GM12873 (cell line): ENCODE measurements around the gene CYB5R4.

ENCODE experiments used
- TF ChIP-seq, protein P1 (sequence below): IDR thresholded peaks from 2 replicates; pipeline ENCODE4 v1.5.1; 2012; ENCODE audit warnings: low read depth, mild to moderate bottlenecking, moderate library complexity, low read length, control low read depth; ENCODE audit not compliant: insufficient read depth; ENCODE audit errors: missing control alignments

The CYB5R4 gene

DNA sequence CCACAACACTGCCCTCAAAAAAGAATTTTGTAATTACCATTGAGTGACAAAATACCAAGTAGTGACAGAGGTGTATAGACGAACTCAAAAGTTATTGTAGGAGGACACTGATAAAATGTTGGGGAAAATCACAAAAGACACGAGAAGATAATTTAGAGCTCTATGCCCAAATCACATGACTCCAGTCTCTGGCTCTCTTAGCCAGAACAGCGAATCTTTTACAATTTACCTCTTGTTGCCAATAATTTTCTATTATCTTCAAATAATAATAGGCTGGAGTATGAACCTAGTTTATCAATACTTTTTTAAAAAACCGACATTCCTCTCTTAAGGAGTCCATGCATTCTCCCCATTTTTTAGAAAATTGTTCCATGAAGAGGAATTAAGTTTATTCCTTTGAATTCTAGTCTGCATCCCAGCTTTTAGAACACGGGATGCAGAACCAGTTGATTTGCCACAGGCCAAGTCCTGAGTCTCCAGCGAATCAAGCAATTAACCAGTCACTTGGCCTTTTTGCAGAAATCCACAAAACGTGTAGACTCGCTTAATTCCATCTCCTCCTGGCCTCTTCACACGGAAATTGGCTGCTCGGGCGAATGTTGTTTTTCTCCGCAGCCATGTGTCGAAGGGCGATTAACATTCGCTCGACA lies 6.8 kb upstream of the CYB5R4 start:
- TF ChIP-seq, protein P1, sequence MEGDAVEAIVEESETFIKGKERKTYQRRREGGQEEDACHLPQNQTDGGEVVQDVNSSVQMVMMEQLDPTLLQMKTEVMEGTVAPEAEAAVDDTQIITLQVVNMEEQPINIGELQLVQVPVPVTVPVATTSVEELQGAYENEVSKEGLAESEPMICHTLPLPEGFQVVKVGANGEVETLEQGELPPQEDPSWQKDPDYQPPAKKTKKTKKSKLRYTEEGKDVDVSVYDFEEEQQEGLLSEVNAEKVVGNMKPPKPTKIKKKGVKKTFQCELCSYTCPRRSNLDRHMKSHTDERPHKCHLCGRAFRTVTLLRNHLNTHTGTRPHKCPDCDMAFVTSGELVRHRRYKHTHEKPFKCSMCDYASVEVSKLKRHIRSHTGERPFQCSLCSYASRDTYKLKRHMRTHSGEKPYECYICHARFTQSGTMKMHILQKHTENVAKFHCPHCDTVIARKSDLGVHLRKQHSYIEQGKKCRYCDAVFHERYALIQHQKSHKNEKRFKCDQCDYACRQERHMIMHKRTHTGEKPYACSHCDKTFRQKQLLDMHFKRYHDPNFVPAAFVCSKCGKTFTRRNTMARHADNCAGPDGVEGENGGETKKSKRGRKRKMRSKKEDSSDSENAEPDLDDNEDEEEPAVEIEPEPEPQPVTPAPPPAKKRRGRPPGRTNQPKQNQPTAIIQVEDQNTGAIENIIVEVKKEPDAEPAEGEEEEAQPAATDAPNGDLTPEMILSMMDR, result no peak

DNA sequence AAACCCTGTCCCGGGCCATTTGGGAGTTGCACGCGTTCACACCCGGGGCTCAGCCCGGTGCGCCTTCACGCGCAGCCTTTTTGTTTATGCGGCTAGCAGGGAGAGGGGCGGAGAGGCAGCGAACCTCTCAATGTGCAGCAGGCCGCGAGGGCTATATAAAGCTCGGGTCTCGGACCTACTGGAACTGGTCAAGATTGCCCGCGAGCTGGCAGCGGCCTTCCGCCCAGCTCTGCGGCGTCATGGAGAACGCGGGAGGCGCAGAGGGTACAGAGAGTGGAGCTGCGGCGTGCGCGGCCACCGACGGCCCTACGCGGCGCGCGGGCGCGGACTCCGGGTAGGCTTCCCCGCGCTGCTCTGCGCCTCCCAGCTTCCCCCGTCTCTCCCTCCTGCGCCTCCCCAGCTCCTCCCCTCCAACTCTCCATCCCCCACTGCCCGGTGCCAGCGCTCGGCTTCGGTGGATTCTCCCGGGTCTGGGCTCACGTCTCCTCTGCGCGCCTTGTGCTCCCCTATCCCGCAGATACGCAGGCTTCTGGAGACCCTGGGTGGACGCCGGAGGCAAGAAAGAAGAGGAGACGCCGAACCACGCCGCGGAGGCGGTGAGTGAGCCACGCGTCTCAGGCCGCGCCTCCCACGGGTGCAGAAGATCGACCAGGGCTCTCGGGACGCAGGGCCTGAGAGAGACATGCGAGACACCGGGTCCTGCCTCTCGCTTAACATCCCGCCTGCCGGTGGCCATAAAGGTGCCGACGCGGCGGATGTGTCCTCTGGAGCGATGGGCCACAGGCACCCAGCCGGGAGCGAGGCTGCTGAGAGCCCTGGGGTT lies 6.1 kb upstream of the CYB5R4 start, which contains the start of gene RIPPLY2:
TSS of gene RIPPLY2 (plus strand) at position 183 of the 823 bp plus-strand sequence. CDS start at position 240, 57 bp downstream.
- TF ChIP-seq, protein P1, result no peak

DNA sequence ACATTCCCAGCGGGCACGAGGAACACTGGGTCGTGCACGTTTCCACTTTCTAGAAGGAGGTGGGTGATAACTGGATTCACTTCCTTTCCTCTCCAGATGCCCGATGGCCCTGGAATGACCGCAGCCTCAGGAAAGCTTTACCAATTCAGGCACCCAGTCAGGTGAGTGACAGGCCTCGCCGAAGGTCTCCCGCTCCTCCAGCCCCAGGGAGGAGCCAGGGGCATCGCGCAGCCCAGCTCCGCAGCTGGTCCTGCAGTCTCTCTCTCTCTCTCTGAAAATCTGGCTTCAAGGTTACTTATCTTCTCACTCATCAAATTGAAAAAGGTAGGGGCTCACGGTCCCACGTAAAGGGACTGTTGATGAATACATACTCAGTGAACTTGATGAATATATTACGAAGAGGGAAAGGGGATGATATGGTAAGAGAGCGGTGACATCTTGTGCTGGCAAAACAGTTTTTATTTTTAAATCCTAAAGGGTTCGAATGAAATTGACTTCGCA lies 5.4 kb upstream of the CYB5R4 start:
- TF ChIP-seq, protein P1, result no peak

DNA sequence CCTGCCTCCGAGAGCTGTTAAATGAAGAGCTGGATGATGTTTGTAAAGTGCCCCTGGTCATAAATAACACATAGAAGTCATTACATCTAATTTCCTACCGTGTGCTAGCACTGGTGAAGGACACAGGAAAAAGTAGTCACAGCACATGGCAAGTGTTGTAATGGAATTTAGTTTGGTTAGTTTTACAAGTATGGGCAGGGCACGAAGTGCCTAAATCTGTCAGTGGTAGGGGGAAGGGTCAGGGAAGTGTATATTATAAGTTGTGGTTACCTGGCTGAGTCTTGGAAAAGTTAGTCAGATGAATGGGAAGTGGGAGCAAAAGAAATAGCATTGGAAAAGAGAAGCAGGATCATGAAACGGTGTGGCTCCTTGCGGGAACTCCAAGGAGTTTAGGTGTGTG lies 4.7 kb upstream of the CYB5R4 start:
- TF ChIP-seq, protein P1, result no peak

DNA sequence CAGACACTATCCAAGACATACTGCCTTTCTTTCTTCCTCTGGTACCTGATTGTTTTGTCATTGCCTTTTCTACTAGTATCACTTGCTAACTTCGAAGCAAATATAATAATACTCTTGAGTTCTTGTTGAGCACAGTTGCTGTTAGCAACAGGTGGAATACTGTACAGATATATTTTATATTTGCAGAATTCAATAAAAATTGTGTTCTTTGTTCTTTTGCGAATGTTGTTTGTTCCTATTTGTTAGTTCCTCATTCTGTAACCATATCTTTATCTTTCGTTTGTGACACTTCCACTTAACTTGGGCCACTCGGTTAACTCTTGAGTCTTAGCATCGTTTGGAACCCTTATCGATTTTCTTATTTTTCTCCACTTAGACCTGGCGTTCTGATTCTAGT lies 868 bp downstream of the CYB5R4 start:
- TF ChIP-seq, protein P1, result no peak

DNA sequence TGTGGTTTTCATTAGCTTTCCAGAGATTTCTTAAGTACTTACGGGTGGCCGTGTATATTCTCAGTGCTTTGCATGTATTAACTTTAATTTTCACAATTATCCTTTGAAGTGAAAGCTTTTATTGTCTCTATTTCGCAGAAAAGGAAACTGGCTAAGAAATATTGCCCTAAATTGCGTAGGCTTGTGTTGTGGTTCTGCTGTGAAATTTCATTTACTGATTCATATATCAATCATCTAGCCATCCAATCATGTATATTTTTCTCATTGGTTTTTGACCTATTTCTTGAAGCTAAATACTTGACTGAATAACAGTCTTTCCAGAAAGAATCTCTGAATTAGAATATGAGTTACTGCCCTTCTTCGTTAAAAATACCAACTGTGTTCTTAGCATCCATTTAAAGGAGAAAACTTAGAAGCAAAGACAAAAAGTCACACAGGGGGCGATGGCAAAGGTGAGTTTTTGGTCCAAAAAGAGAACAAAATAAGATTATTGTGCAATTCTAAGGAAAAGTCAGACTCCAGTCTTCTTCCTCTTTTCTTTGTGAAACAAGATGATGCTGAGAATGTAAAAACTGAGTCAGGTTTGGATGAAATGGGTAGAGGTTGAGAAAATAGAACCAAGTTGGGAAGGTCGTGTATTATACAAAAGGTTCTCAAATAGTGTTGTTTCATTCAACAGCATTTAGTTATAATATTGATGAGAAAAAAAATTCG lies 1.4 kb downstream of the CYB5R4 start:
- TF ChIP-seq, protein P1, result no peak

DNA sequence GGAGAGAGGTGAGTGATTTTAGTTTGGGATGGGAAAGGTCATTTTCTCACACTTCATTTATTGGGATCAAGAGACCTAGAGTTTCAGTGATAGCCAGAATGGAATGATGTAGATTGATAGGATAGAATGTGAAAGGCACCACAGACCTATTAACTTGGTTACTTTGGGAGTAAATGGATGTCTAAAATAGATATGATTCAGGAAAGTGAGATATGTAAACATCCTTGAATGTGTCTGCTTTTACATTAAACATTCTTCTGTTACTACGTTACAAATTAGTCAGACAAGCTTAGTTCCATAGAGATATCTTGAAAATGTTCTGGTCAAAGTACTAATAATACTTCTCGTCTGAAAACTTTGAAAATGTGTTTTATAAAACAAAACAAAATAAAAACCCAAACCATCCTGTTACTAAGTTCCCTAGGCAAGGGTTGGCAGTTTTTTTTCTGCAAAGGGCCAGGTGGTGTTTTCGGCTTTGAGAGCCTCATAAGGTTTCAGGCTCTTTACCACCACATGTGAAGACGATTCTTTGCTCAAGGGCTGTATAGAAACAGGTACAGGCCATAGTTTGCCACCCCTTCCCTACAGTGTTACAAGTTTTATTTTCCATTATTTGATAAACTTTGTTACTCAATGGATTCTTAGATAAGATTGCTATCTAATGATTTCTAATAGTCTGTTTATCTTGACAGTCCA lies 3.4 kb downstream of the CYB5R4 start:
- TF ChIP-seq, protein P1, result no peak
